HepG2 (cell line): ENCODE results near the gene GPR32. TPM values are rescaled to one million over a fixed set of nuclear protein-coding genes. Genes with fewer than 3 reads are reported as not detected.
"Not testable (repeated sequence)": the region's sequence is repeated elsewhere in the genome, so short reads cannot be mapped to it uniquely, and the experiment has no call there.

ENCODE experiments used
- ATAC-seq: fragments of 200-7000 bp; cut with Tn5 transposase; 3 replicates; pipeline ENCODE4 v1.9.1; 2020; ENCODE audit warnings: mild to moderate bottlenecking, moderate library complexity
- BruUV-seq: library from RNA; stranded (reverse); fragments of 400-500 nt; replicated peaks from 2 replicates; lab custom pipeline; 2021; lab: Mats Ljungman, UMichigan
- CTCF ChIA-PET: fragments of 300-600 bp; formaldehyde crosslinking; extraction: SDS; loops from one replicate; lab custom pipeline; 2021; ENCODE audit warnings: low total read pairs, inconsistent platforms, low intra/inter-chr PET ratio; lab: Yijun Ruan, JAX
- POLR2A ChIA-PET: fragments of 350-600 bp; sonication (Branson Sonifier 250); formaldehyde crosslinking; loops from one replicate; lab custom pipeline; 2020; ENCODE audit warnings: antibody characterized with exemption, inconsistent platforms; lab: Yijun Ruan, JAX
- DNase-seq: peaks from one replicate; pipeline ENCODE4 v3.0.0-alpha.2; 2015; ENCODE audit warnings: low spot score
- FAIRE-seq: peaks from 3 replicates; lab custom pipeline; 2011; peaks lifted over from hg19 to GRCh38; lab: Jason Lieb, UNC
- H2AFZ ChIP-seq: one replicate; pipeline ENCODE4 v1.6.1; 2011; ENCODE audit warnings: low read length, inconsistent platforms
- H3K27ac ChIP-seq: fragments of 300-600 bp; 3 replicates; pipeline ENCODE4 v1.8.0; 2011; ENCODE audit warnings: mixed run types, mild to moderate bottlenecking, mixed read lengths, low read length, inconsistent platforms; ENCODE audit not compliant: insufficient read depth; ENCODE audit errors: extremely low read length
- H3K27me3 ChIP-seq, 2 experiments: fragments of 200-600 bp in 1 of 2; 2 replicates in 1 of 2; 3 replicates in 1 of 2; pipeline versions ENCODE4 v1.6.0 to v1.8.0; 2011; ENCODE audit warnings: low read length in 2 of 2, mild to moderate bottlenecking in 2 of 2, moderate library complexity in 2 of 2, inconsistent platforms in 1 of 2; ENCODE audit not compliant: insufficient read depth in 2 of 2, control insufficient read depth in 1 of 2
- H3K36me3 ChIP-seq, 2 experiments: fragments of 200-600 bp in 1 of 2; replicated peaks in 1 of 2; 2 replicates in 1 of 2; 3 replicates in 1 of 2; pipeline versions ENCODE4 v1.5.1 to v1.8.0; 2011; ENCODE audit warnings: low read length in 2 of 2, inconsistent platforms in 1 of 2; ENCODE audit not compliant: insufficient read depth in 2 of 2, control insufficient read depth in 1 of 2
- H3K4me1 ChIP-seq: 2 replicates; pipeline ENCODE4 v1.5.1; 2012; ENCODE audit warnings: low read length, inconsistent platforms; ENCODE audit not compliant: insufficient read depth
- H3K4me2 ChIP-seq: 2 replicates; pipeline ENCODE4 v1.6.0; 2011; ENCODE audit warnings: low read depth, low read length, inconsistent platforms
- H3K4me3 ChIP-seq, 3 experiments: fragments of 200-600 bp in 1 of 3; sonication (generic), shearing (Covaris generic) in 1 of 3; replicated peaks in 1 of 3; 2 replicates each; pipeline ENCODE4 v1.5.1; 2011 to 2016; ENCODE audit warnings: low read length in 3 of 3, inconsistent platforms in 2 of 3, low read depth in 2 of 3, mild to moderate bottlenecking in 2 of 3, control low read depth in 1 of 3, mixed read lengths in 1 of 3; ENCODE audit not compliant: insufficient read depth in 1 of 3
- H3K79me2 ChIP-seq: one replicate; pipeline ENCODE4 v1.6.1; 2011; ENCODE audit warnings: low read length, inconsistent platforms; ENCODE audit not compliant: insufficient read depth
- H3K9ac ChIP-seq: 2 replicates; pipeline ENCODE4 v1.6.0; 2011; ENCODE audit warnings: mild to moderate bottlenecking, low read depth, low read length, inconsistent platforms; ENCODE audit not compliant: insufficient read depth
- H3K9me3 ChIP-seq: 2 replicates; pipeline ENCODE4 v1.5.1; 2012; ENCODE audit warnings: mild to moderate bottlenecking, low read length
- H4K20me1 ChIP-seq: 2 replicates; pipeline ENCODE4 v1.6.0; 2011; ENCODE audit warnings: inconsistent platforms, mild to moderate bottlenecking, low read length, moderate library complexity; ENCODE audit not compliant: insufficient read depth
- CCDC6 ChIP-seq: sonication (generic); formaldehyde crosslinking; IDR thresholded peaks from 2 replicates; pipeline ENCODE4 v1.8.1; 2022; ENCODE audit warnings: mild to moderate bottlenecking, missing genetic modification reagents, moderate library complexity
- HOXD1 ChIP-seq: sonication (generic); formaldehyde crosslinking; IDR thresholded peaks from 2 replicates; pipeline ENCODE4 v1.5.0; 2020; ENCODE audit warnings: missing genetic modification reagents
- KLF9 ChIP-seq: IDR thresholded peaks from 2 replicates; pipeline ENCODE4 v1.6.1; 2016; ENCODE audit warnings: low read depth
- NFYB ChIP-seq: sonication (generic); formaldehyde crosslinking; IDR thresholded peaks from 2 replicates; pipeline ENCODE4 v1.4.0; 2020; ENCODE audit warnings: missing genetic modification reagents
- RNF2 ChIP-seq: fragments of 450-650 bp; conservative IDR thresholded peaks from 2 replicates; pipeline ENCODE4 v1.6.1; 2016; ENCODE audit warnings: low read depth
- ZFP1 ChIP-seq: IDR thresholded peaks from 2 replicates; pipeline ENCODE4 v1.6.1; 2016
- ZNF143 ChIP-seq: sonication (generic); formaldehyde crosslinking; IDR thresholded peaks from 2 replicates; pipeline ENCODE4 v1.4.0; 2020; ENCODE audit warnings: missing genetic modification reagents
- WGBS: methylation state at CpG from one replicate; pipeline ENCODE4 v1.1.6; 2017; ENCODE audit warnings: low lambda C conversion rate; 5-methylcytosine and 5-hydroxymethylcytosine counted together
- in situ Hi-C: cut with HindIII; loops from 2 replicates; pipeline ENCODE4 v1.10.0; 2017; ENCODE audit warnings: low pct_unique_long_range_greater_than_20kb; ENCODE audit not compliant: extremely low pct_ligation_motif_present
- intact Hi-C: fragments of 100-400 bp; cut with micrococcal nuclease; formaldehyde crosslinking; loops from one replicate; pipeline ENCODE4 v1.10.0; 2022; ENCODE audit not compliant: unreplicated experiment
- polyA plus RNA-seq, 8 experiments: library from polyadenylated mRNA; depleted of rRNA in 3 of 8; stranded (reverse) in 7 of 8; unstranded in 1 of 8; fragments of >200 nt; fragmentation: Illumina TruSeq in 4 of 8; extraction: Trizol in 4 of 8; gene quantifications; 2 replicates each; pipeline versions ENCODE4 v1.2.1 to v1.2.3, GENCODE V29; 2011 to 2016; ENCODE audit warnings: low read depth in 4 of 8, missing spikeins in 1 of 8, mixed read lengths in 1 of 8; ENCODE audit not compliant: insufficient read depth in 1 of 8
- total RNA-seq, 5 experiments: library from RNA; depleted of rRNA; stranded (reverse); fragments of >200 nt; fragmentation: Illumina TruSeq; extraction: Trizol; gene quantifications; 2 replicates each; pipeline ENCODE4 v1.2.3, GENCODE V29; 2016; ENCODE audit warnings: low read depth in 1 of 5
- TF ChIP-seq, protein P1 (sequence below), 2 experiments: sonication (generic) in 1 of 2; formaldehyde crosslinking in 1 of 2; IDR thresholded peaks; 2 replicates each; pipeline versions ENCODE4 v1.5.1 to v1.6.1; 2011 to 2020; ENCODE audit warnings: borderline replicate concordance in 1 of 2, low read depth in 1 of 2, low read length in 1 of 2, mild to moderate bottlenecking in 1 of 2, missing genetic modification reagents in 1 of 2, moderate library complexity in 1 of 2
- TF ChIP-seq, protein P2 (sequence below): sonication (generic); formaldehyde crosslinking; IDR thresholded peaks from 2 replicates; pipeline ENCODE4 v1.9.0; 2021; ENCODE audit warnings: missing genetic modification reagents, mild to moderate bottlenecking, borderline replicate concordance
- TF ChIP-seq, protein P3 (sequence below): sonication (generic); formaldehyde crosslinking; IDR thresholded peaks from 2 replicates; pipeline ENCODE4 v1.5.1; 2020; ENCODE audit warnings: mild to moderate bottlenecking, missing genetic modification reagents, moderate library complexity

The GPR32 gene
- total and polyA plus RNA-seq, 2 of the 13 experiments (the other 11 are each of a cell fraction or from before 2014, with no cell fraction given), result not detected

- TF ChIP-seq ZNF143 (peak; percentile 83), ZFP1 (CRISPR knock-in tag) (no peak), KLF9 (CRISPR knock-in tag) (no peak), CCDC6 (CRISPR knock-in tag) (no peak), HOXD1 (no peak), RNF2 (no peak), NFYB (peak; percentile 84)
- TF ChIP-seq, protein P1, sequence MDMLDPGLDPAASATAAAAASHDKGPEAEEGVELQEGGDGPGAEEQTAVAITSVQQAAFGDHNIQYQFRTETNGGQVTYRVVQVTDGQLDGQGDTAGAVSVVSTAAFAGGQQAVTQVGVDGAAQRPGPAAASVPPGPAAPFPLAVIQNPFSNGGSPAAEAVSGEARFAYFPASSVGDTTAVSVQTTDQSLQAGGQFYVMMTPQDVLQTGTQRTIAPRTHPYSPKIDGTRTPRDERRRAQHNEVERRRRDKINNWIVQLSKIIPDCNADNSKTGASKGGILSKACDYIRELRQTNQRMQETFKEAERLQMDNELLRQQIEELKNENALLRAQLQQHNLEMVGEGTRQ (IDR thresholded peaks at IDR 0.05; ENCODE audit: low read depth, low read length), result no peak
- TF ChIP-seq, protein P1 (CRISPR knock-in tag; IDR thresholded peaks at IDR 0.05; ENCODE audit: borderline replicate concordance), result peak; percentile 59; the same call in 1 of the 2 replicates
- TF ChIP-seq, protein P2, sequence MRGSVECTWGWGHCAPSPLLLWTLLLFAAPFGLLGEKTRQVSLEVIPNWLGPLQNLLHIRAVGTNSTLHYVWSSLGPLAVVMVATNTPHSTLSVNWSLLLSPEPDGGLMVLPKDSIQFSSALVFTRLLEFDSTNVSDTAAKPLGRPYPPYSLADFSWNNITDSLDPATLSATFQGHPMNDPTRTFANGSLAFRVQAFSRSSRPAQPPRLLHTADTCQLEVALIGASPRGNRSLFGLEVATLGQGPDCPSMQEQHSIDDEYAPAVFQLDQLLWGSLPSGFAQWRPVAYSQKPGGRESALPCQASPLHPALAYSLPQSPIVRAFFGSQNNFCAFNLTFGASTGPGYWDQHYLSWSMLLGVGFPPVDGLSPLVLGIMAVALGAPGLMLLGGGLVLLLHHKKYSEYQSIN (CRISPR knock-in tag), result no peak
- TF ChIP-seq, protein P3, sequence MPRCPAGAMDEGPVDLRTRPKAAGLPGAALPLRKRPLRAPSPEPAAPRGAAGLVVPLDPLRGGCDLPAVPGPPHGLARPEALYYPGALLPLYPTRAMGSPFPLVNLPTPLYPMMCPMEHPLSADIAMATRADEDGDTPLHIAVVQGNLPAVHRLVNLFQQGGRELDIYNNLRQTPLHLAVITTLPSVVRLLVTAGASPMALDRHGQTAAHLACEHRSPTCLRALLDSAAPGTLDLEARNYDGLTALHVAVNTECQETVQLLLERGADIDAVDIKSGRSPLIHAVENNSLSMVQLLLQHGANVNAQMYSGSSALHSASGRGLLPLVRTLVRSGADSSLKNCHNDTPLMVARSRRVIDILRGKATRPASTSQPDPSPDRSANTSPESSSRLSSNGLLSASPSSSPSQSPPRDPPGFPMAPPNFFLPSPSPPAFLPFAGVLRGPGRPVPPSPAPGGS, result no peak
Measured at GRCh38 chr19:50772476-50772875, 2.2 kb downstream of the GPR32 start (continued).

GRCh38 chr19:50772912-50773311 lies 2.6 kb downstream of the GPR32 start:
- BruUV-seq, intact Hi-C loops, H3K9ac ChIP-seq, H3K27ac ChIP-seq, H3K9me3 ChIP-seq, FAIRE-seq, DNase-seq, H3K4me1 ChIP-seq, H3K36me3 ChIP-seq, H3K4me3 ChIP-seq, H3K79me2 ChIP-seq, POLR2A ChIA-PET, H3K27me3 ChIP-seq, H4K20me1 ChIP-seq, H3K4me2 ChIP-seq, H2AFZ ChIP-seq, in situ Hi-C loops, CTCF ChIA-PET, ATAC-seq: not testable (repeated sequence)
- WGBS, result 7% methylated on average over 3 of the region's 3 CpGs

GRCh38 chr19:50773454-50773853 lies 3.2 kb downstream of the GPR32 start:
- CTCF ChIA-PET, DNase-seq: not testable (repeated sequence)
- WGBS, result 3% methylated on average over 6 of the region's 7 CpGs

More at GRCh38 chr19:50773454-50773853, 3.2 kb downstream of the GPR32 start:
- H3K27ac ChIP-seq, FAIRE-seq, H3K36me3 ChIP-seq, H3K4me1 ChIP-seq, H2AFZ ChIP-seq, H3K9me3 ChIP-seq, H3K4me2 ChIP-seq, H4K20me1 ChIP-seq, H3K4me3 ChIP-seq, ATAC-seq, POLR2A ChIA-PET, intact Hi-C loops, in situ Hi-C loops, BruUV-seq, H3K79me2 ChIP-seq, H3K9ac ChIP-seq: not testable (repeated sequence)
- peaks cover 0 to 11% of the 10 kb centered on the region in 2 experiments; a peak in 2 of 5 replicates for H3K27me3 ChIP-seq
